RWPE1 (cell line): ENCODE data around the gene EML4.

ENCODE experiments used
- CTCF ChIA-PET: fragments of 350-600 bp; sonication (Branson Sonifier 250); formaldehyde crosslinking; extraction: SDS; loops from one replicate; lab custom pipeline; 2021; lab: Yijun Ruan, JAX
- POLR2A ChIA-PET: fragments of 400-600 bp; formaldehyde crosslinking; extraction: SDS; loops from one replicate; lab custom pipeline; 2020; ENCODE audit warnings: antibody characterized with exemption; ENCODE audit not compliant: low non-redundant PET; lab: Yijun Ruan, JAX
- DNase-seq: peaks from one replicate; pipeline ENCODE4 v3.0.0; 2012; ENCODE audit warnings: low spot score
- H3K27ac ChIP-seq: fragments of 450-650 bp; 2 replicates; pipeline ENCODE4 v1.5.1; 2017
- TF ChIP-seq, protein P1 (sequence below): fragments of 450-650 bp; conservative IDR thresholded peaks from 2 replicates; pipeline ENCODE4 v1.5.1; 2017; ENCODE audit warnings: low read depth, mild to moderate bottlenecking

EML4 gene

DNA sequence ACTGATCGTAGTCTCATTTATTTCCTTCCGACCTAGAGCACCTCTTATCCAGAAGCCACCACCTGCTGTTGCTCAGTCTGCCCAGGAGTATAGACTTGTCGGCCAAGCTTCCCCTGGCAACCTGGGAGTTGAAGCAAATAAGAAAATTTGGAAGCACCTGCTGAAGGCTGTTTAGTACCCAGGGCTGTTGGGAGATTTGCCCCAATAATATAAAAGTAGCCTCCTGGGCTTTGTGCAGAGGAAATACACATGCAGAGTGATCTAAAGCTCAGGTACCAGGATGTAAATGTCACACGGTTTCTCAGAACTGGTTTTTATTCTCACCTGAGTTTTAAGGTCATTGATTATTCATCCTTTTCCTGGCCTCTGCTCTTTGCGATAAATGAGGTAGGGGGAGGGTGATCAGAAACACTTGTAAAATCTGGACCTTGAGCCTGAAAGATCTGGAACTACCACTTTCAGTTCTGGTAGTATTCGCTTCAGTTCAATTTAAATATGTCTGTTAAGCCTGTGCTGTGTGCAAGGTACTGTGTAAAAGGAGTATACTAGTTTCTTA, 192.7 kb downstream of the EML4 start:
- peak overlapping the region; percentile 93 for H3K27ac ChIP-seq
- ChIA-PET POLR2A (no interaction called here), CTCF (interaction anchor here (0.5 to 0.7 kb wide), 2 partner anchors 42 to 1972 kb away, joined by 3 read pairs; no protein-coding TSS in a partner anchor)
- TF ChIP-seq, protein P1, sequence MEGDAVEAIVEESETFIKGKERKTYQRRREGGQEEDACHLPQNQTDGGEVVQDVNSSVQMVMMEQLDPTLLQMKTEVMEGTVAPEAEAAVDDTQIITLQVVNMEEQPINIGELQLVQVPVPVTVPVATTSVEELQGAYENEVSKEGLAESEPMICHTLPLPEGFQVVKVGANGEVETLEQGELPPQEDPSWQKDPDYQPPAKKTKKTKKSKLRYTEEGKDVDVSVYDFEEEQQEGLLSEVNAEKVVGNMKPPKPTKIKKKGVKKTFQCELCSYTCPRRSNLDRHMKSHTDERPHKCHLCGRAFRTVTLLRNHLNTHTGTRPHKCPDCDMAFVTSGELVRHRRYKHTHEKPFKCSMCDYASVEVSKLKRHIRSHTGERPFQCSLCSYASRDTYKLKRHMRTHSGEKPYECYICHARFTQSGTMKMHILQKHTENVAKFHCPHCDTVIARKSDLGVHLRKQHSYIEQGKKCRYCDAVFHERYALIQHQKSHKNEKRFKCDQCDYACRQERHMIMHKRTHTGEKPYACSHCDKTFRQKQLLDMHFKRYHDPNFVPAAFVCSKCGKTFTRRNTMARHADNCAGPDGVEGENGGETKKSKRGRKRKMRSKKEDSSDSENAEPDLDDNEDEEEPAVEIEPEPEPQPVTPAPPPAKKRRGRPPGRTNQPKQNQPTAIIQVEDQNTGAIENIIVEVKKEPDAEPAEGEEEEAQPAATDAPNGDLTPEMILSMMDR = no peak; the same call in 1 of the 2 replicates
- no peak for DNase-seq

DNA sequence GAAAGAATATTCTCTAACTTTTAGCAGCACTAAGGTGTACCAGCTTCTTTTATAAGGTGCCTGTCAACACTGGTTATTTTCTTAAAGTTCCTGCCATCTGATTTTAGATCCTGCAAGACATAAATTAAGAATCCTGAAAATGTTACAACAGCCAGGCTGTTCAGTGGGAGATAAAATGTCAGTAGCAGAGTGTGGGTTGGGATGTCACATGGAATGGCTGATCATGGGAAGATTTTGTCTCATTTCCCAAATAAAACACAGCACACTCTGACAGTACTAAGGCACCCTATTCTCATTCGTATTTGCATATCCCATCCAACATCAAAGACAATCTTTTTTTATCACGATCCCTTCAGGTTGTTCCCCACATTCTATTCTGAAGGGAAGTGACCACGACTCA, 194.3 kb downstream of the EML4 start:
- POLR2A ChIA-PET = no interaction called here

DNA sequence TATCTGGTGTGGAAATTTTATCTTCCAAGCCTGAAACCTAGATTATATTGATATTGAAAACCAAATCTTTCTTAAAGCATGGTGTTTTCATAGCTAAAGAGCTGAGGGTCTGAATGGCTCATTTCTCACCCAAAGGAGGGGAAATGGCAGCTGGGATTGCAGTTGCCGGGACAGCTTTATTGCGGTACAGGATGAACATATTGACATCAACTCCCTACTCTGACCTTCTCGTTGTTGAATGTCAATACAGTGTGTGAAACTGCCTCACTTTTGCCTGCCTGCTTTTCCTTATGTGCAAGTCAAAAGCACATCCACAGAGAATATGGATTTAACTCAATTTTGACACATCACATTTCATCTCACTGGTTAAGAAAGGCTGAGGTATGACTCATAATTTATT, 195.5 kb downstream of the EML4 start:
- DNase-seq = no peak
- TF ChIP-seq, protein P1 = no peak
- CTCF ChIA-PET = interaction anchor here (0.5 kb wide), 1 partner anchor 44 kb away, joined by 3 read pairs; no protein-coding TSS in a partner anchor
- H3K27ac ChIP-seq = no peak overlapping the region
- POLR2A ChIA-PET = no interaction called here

More for the DNA sequence above, 194.3 kb downstream of the EML4 start:
- CTCF ChIA-PET = interaction anchor here (0.6 kb wide), 1 partner anchor 63 kb away, joined by 5 read pairs; no protein-coding TSS in a partner anchor
- TF ChIP-seq, protein P1 = no peak
- no peak overlapping the region for H3K27ac ChIP-seq
- DNase-seq = no peak

DNA sequence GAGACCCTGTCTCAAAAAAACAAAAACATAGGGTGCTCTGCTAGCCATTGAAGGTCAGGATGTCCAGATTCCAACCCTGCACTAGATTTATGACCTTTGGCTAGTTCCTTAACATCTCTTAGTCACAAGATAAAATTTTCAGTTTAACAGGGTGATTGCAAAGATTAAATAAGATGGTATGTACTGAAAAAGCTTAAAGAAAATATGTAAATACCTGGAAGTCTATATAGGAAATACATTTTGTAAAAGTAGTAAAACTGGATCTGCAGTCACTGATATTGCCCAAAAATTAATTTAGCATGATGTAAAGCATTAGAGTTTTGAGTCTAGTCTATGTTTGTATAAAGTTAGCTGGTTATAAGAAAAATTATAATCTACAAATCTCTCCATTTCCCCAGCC, 197.3 kb downstream of the EML4 start:
- ChIA-PET POLR2A (no interaction called here), CTCF (no interaction called here)
- no peak for DNase-seq
- TF ChIP-seq, protein P1 = no peak
- H3K27ac ChIP-seq = no peak overlapping the region

DNA sequence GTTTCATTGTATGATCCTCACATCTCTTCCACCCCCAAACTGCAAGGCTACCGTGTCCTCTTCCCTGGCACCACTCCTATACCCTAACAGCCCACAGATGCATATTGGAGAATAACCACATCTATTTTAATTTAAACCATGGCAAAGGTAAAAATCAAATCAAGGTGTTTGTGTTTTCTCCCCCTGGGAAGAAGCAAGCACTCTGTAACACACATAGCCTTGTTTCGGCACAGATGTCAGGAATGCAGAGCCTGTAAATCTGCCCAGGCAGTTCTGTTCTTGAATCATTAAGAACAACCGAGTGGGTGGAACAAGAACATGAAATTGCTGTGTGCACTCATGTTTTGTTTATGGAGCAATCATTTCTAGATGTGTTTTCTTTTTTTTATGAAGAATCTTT, 198.7 kb downstream of the EML4 start:
- CTCF ChIA-PET = no interaction called here
- TF ChIP-seq, protein P1 = no peak
- H3K27ac ChIP-seq = peak overlapping the region; percentile 54
- DNase-seq = no peak
- POLR2A ChIA-PET = no interaction called here

DNA sequence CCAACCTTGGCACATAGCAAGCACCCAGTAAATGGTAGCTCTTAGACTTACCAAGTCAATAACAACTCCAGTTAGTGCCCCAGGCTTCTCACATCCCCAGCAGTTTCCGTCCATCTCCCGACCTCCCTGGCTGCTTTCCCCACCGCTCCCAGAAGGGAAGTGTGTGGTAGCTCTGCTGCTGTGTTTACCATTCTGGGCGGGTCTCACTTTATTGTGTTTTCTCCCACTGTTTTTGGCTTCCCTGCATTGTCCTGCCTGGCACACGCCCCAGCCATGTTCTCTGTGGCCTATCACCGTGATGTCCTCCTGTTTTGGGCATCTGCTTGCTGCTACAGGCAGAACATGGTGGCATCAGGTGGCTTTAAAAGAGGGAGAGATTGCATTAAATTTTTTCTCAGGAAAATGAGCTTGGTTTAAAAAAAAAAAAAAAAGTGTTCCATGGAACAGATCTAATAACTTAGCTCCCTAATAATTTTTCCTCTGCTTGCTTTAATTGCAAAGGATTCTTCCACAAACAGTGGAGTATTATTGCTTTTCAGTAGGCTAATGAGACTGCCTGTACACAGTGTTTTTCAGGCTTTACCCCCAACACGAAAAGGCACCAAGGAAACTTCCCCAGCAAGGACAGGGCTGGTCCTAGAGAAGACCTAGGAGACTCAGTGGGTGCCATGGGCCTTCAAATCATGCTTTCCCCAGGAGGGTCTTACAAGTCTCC, 199.8 kb downstream of the EML4 start:
- DNase-seq = no peak
- POLR2A ChIA-PET = no interaction called here
- TF ChIP-seq, protein P1 = no peak
- no peak overlapping the region for H3K27ac ChIP-seq
- CTCF ChIA-PET = interaction anchor here (0.5 to 0.8 kb wide), 4 partner anchors 16 to 800 kb away, joined by 3 to 4 read pairs (median 3); no protein-coding TSS in a partner anchor
